GM18867 (cell line): ENCODE measurements around the gene ACHE.

Experiments
- ATAC-seq: cut with Tn5 transposase; IDR thresholded peaks from one replicate; pipeline ENCODE4 v1.9.1; 2021; ENCODE audit warnings: mild to moderate bottlenecking, moderate library complexity; ENCODE audit not compliant: unreplicated experiment

Gene ACHE

DNA sequence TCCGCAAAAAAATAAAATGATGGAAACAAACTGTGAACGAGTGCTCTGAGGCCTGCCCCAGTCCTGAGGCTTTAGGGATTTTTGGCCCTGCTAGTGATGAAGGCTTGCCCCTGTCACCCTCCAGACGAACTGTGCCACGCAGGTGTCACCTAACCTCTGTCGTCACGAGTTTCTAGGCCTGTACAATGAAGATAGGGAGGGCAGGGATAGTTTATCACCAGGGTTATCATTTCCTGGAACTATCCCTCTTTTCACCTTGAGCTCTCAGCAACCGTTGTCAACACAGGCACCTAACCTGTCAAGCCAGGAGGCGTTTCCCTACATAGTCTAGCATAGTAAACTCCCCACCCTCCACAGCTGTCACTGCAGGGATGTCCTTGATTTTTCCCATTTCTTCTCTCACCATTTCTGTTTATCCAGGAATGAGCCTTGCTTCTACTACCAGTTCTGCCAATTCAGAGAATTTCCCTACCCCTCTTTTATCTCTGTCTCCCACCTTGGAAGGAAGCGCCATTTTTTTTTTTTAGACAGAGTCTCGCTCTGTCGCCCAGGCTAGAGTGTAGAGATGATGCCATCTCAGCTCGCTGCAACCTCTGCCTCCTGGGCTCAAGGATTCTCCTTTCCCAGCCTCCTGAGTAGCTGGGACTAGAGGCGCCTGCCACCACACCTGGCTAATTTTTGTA, 2.2 kb upstream of the ACHE start:
- ATAC-seq, result no peak

- no peak for ATAC-seq
Measured at GRCh38 chr7:100896732-100897608, 1.3 kb upstream of the ACHE start.

DNA sequence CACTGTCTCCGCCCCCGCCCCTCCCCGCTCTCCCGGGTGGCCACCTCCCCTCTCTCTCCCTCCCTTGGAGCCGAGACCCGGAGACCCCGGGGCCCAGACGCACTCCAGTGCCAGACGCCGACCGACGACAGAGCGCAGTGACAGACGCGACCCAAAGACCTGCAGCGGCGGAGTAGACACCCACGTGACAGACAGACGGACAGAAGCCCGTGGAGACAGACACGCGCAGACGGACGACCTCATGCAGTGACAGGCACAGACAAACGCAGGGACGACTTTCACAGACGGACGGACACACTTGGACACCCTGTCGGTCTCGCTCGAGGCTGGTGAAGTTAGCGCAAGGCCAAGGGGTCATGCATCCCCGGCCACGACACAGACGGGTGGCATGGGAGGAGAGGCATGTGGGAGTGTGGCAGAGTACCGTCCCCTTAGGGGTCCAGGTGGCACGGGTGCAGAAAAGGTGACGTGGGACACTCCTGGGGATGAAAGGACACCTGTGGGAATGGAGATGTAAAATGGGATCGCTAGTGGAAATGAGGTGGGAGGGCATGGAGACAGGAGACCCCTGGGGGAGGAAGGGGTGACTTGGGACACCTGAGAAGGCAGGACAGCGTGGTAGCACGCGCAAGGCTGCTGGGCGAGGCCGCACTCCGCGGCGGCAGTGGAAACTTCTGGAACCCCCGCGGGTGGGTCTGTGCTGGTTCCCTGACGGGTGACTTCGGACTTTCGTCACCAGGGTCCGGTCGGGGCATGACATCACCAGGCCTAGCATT, 456 bp upstream of the ACHE start:
- ATAC-seq, result no peak

DNA sequence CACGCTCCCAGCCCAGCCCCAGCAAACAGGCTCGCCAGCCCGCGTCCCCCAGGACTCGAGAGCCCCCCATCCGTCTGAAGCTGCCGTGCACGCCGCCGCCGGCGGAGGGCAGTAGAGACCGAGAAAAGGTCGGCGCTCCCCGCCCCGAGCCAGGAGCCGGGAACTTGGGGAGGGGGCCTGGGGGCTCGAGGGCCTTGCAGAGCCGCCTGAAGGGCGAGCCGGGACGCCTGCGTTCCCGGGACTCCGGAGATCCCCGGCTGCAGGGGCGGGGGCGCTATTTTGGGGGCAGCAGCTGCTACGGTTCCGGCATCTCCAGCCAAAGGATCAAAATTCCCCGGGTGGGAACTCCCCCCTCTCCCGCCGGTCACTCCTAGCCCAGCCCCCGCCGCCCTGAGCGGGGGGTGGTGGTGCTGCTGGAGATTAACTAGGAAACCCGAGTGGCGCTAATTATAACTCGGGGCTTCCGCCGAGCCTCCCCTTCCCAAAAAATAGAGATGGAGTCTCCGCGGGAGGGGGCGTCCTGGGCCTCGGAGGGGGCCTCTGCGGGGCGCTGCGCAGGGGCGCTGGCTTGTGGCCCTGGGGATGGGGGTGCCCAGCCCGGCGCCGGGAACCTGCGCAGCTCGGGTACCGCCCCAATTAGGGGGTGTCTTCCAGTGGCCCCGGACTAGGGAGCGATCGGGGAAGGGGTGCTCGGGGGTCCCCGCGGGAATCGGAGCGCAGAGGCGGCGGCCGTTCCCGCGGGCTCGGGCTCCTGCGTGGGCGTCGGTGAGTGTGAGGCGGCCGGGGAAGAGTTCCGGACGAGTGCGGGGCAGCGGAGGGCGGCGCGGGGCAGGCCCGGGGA, 608 bp downstream of the ACHE start:
- no peak for ATAC-seq

GRCh38 chr7:100893910-100894721, 1.6 kb downstream of the ACHE start:
- no peak for ATAC-seq

DNA sequence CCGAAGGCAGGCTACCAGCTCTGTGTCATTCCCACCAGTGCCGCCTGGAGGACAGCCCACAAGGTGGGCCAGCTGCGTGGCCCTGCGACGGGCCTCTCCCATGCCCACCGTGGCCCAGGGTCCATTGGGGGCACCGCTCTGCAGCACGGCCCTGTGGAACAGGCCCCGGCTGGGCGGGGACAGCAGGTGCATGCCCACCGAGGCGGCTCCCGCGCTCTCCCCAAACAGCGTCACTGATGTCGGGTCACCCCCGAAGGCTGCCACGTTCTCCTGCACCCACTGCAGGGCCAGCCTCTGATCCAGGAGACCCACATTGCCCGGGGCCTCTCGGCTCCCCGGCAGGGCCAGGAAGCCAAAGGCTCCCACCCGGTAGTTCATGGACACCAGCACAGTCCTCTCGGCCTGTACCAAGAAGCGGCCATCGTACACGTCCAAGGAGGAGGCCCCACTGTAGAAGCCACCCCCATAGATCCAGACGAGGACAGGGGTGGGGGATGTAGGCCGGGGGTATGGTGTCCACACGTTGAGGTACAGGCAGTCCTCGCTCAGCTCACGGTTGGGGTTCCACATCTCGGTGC, 2.3 kb downstream of the ACHE start:
- ATAC-seq, result no peak

GRCh38 chr7:100892364-100893317, 3.0 kb downstream of the ACHE start:
- ATAC-seq, result no peak

DNA sequence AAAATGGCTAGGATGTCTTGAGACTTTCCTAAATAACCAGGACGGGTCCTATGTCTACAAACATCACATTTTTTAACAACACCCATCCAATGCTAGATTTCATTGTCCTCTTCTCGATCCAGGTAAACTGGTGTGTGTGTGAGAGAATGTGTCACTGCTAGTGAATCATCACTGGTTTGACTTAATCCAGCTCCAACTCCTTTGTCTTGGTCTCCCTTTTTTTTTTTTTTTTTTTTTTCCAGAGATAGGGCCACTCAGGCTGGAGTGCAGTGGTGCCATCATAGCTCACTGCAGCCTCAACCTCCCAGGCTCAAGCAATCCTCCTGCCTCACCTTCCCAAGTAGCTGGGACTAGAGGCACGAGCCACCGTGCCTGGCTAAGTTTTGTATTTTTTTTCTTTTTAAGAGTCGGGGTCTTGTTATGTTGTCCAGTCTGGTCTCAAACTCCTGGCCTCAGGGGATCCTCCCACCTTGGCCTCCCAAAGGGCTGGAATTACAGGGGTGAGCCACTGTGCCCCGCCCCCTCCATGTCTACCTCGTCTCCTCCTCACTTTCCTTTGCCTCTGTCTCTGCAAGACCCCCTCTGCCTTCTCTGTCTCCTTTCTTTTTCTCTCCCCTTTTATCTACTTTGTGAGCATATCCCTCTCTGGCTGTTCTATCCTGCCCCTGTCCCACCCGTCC, 4.0 kb downstream of the ACHE start:
- no peak for ATAC-seq

DNA sequence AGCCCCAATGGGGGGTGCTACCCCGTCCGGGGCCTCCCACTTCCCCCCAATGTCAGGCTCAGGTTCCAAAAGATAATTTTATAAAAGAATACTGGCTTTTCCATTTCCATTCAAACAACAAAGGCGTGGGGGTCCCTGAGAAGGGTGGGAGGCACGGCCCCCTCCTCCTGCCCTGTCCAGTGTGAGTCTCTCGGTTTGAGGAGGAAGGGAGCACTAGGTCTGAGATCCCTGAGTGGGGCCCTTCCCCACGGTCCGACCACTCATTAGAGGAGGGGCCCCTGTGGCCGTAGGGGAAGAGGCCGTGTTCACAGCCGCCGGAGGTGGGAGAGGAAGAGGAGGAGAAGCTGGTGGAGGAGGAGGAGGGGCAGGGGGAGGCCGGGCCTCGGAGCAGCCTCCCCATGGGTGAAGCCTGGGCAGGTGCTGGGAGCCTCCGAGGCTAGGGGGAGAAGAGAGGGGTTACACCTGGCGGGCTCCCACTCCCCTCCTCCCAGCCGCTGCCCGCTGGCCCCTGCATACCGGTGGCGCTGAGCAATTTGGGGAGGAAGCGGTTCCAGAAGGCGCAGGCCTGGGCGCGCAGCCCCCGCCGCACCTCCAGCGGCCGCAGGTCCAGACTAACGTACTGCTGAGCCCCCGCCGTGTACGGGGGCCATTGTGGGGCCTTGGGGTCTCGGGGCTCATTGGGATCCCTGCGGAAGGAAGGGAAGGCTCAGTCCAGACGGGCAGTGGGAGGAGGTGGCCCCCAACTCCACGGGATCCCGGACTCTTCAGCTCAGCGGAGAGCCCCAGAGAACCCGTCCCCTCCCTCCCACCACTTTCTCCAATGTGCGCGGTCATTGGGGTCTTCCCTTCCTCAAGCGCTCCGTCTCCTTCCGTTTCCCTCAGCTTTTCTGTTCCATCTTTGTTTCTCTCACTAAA, 4.8 kb downstream of the ACHE start:
- ATAC-seq, result no peak

DNA sequence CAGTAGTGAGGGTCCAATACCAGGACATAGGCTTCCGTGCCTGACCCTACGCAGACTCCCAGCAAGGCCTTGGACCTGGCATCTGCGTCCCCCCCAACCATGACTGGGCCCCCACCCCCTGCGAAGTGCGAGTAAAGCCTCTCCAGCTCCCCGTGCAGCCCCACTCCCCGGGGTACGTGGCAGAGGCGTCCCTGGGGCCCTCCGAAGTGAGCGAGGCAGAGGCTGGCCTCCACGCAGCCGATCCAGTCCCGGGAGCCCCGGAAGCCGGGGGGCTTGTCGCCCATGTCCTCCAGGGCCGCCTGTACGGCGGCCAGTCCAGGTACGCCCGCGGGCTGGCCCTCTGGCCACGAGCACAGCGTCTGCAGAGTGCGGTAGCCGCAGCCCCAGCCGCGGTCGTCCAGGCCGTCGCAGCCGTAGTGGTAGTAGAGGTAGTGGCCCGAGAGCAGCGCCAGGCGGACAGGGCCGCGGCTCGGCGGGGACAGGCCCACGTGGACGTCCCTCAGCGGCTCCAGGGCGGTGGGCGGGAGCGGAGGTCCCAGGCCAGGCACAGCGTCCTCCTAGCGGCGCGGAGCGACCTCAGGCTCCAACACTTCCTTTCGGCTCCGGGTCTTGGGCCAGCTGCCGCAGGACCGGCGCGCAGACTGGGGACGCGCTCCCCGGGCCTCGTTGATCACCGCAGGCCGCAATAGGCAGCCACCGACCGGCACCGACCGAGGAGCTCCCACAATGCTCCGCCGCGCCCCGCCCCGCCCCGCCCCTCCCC, 6.5 kb downstream of the ACHE start, which contains the start of gene UFSP1:
TSS of gene UFSP1 (minus strand) at position 728 of the 763 bp plus-strand sequence. CDS start at position 284, 444 bp downstream.
- peak; percentile 21 for ATAC-seq

GRCh38 chr7:100888291-100888987, 7.2 kb downstream of the ACHE start:
- ATAC-seq, result no peak

GRCh38 chr7:100887516-100888290, 8.0 kb downstream of the ACHE start:
- peak; percentile 37 for ATAC-seq

- no peak for ATAC-seq
Measured at GRCh38 chr7:100886936-100887515, 8.7 kb downstream of the ACHE start.
